Liver (tissue), 9 donors: ENCODE measurements around the gene TMEM53. TPM values are rescaled to one million over a fixed set of nuclear protein-coding genes. Genes with fewer than 3 reads are reported as not detected.

ENCODE experiments used
- DNase-seq: peaks from one replicate; pipeline ENCODE4 v3.0.0-alpha.2; 2017; ENCODE audit warnings: low spot score
- H3K27ac ChIP-seq, 2 donors: one replicate each; pipeline ENCODE4 v1.7.0; 2013; ENCODE audit warnings: inconsistent platforms in 2 of 2, low read length in 2 of 2, control low read depth in 1 of 2, low read depth in 1 of 2, mild to moderate bottlenecking in 1 of 2
- H3K27me3 ChIP-seq, 4 donors: one replicate each; pipeline versions ENCODE4 v1.6.1 to v1.7.0; 2013; ENCODE audit warnings: low read length in 3 of 4, inconsistent platforms in 1 of 4, mild to moderate bottlenecking in 1 of 4, moderate library complexity in 1 of 4; ENCODE audit not compliant: control insufficient read depth in 4 of 4, insufficient read depth in 4 of 4
- H3K36me3 ChIP-seq, 4 donors: one replicate each; pipeline versions ENCODE4 v1.6.1 to v1.7.0; 2013; ENCODE audit warnings: low read length in 3 of 4, mild to moderate bottlenecking in 3 of 4, low read depth in 1 of 4, moderate library complexity in 1 of 4; ENCODE audit not compliant: control insufficient read depth in 4 of 4, insufficient read depth in 3 of 4
- H3K4me1 ChIP-seq, 4 donors: one replicate each; pipeline versions ENCODE4 v1.6.1 to v1.7.0; 2013; ENCODE audit warnings: low read length in 3 of 4, mild to moderate bottlenecking in 3 of 4, moderate library complexity in 1 of 4; ENCODE audit not compliant: control insufficient read depth in 4 of 4, insufficient read depth in 4 of 4
- H3K4me3 ChIP-seq, 3 donors: one replicate each; pipeline versions ENCODE4 v1.6.1 to v1.7.0; 2013; ENCODE audit warnings: low read length in 3 of 3, control low read depth in 1 of 3, low read depth in 1 of 3, mild to moderate bottlenecking in 1 of 3
- H3K9ac ChIP-seq, 2 donors: one replicate each; pipeline ENCODE4 v1.7.0; 2013; ENCODE audit warnings: low read length in 2 of 2, mild to moderate bottlenecking in 2 of 2, moderate library complexity in 2 of 2, control low read depth in 1 of 2, low read depth in 1 of 2
- H3K9me3 ChIP-seq, 4 donors: one replicate each; pipeline versions ENCODE4 v1.6.1 to v1.7.0; 2013; ENCODE audit warnings: low read length in 3 of 4; ENCODE audit not compliant: control insufficient read depth in 4 of 4
- EGR1 ChIP-seq, 2 donors: IDR thresholded peaks; 2 replicates each; pipeline ENCODE4 v1.6.1; 2016 to 2018; ENCODE audit warnings: antibody characterized with exemption in 2 of 2, low read depth in 2 of 2
- FOXA1 ChIP-seq: IDR thresholded peaks from 2 replicates; pipeline ENCODE4 v1.6.1; 2016; ENCODE audit warnings: antibody characterized with exemption
- GABPA ChIP-seq, 2 donors: IDR thresholded peaks in 1 of 2; conservative IDR thresholded peaks in 1 of 2; 2 replicates each; pipeline ENCODE4 v1.6.1; 2016; ENCODE audit warnings: antibody characterized with exemption in 2 of 2, mild to moderate bottlenecking in 1 of 2, moderate library complexity in 1 of 2
- HNF4A ChIP-seq, 2 donors: conservative IDR thresholded peaks; 2 replicates each; pipeline ENCODE4 v1.6.1; 2016; ENCODE audit warnings: antibody characterized with exemption in 2 of 2, mild to moderate bottlenecking in 2 of 2
- HNF4G ChIP-seq: IDR thresholded peaks from 2 replicates; pipeline ENCODE4 v1.6.1; 2016; ENCODE audit warnings: antibody characterized with exemption
- JUND ChIP-seq, 2 donors: IDR thresholded peaks; 2 replicates each; pipeline ENCODE4 v1.6.1; 2016; ENCODE audit warnings: antibody characterized with exemption in 2 of 2
- NR2F2 ChIP-seq: IDR thresholded peaks from 2 replicates; pipeline ENCODE4 v1.6.1; 2016; ENCODE audit warnings: antibody characterized with exemption
- RAD21 ChIP-seq, 2 donors: IDR thresholded peaks; 2 replicates each; pipeline ENCODE4 v1.6.1; 2016; ENCODE audit warnings: antibody characterized with exemption in 2 of 2, mild to moderate bottlenecking in 2 of 2
- RXRA ChIP-seq, 2 donors: IDR thresholded peaks; 2 replicates each; pipeline ENCODE4 v1.6.1; 2017 to 2018; ENCODE audit warnings: antibody characterized with exemption in 2 of 2, mild to moderate bottlenecking in 1 of 2
- SP1 ChIP-seq: IDR thresholded peaks from 2 replicates; pipeline ENCODE4 v1.6.1; 2018; ENCODE audit warnings: antibody characterized with exemption, mild to moderate bottlenecking
- TAF1 ChIP-seq: conservative IDR thresholded peaks from 2 replicates; pipeline ENCODE4 v1.6.1; 2016; ENCODE audit warnings: antibody characterized with exemption, mild to moderate bottlenecking
- YY1 ChIP-seq: IDR thresholded peaks from 2 replicates; pipeline ENCODE4 v1.6.1; 2016; ENCODE audit warnings: antibody characterized with exemption, mild to moderate bottlenecking
- WGBS: extraction: QIAGEN DNeasy Blood & Tissue Kit; methylation state at CpG from one replicate; pipeline ENCODE4 v1.1.7; 2013; 5-methylcytosine and 5-hydroxymethylcytosine counted together
- polyA plus RNA-seq, 2 donors: library from polyadenylated mRNA; stranded (reverse) in 1 of 2; unstranded in 1 of 2; fragments of 200-250 nt in 1 of 2; fragments of >200 nt in 1 of 2; fragmentation: Nextera tagmentation in 1 of 2; extraction: Ambion mirVana in 1 of 2; gene quantifications; one replicate each; pipeline versions ENCODE4 v1.2.1 to v1.2.3, GENCODE V29; 2013 to 2015
- total RNA-seq, 2 donors: library from RNA; depleted of rRNA; stranded (reverse); fragments of >200 nt; gene quantifications; one replicate each; pipeline ENCODE4 v1.2.3, GENCODE V29; 2014
- TF ChIP-seq, protein P1 (sequence below): IDR thresholded peaks from 2 replicates; pipeline ENCODE4 v1.6.1; 2016; ENCODE audit warnings: antibody characterized with exemption
- TF ChIP-seq, protein P2 (sequence below): IDR thresholded peaks from 2 replicates; pipeline ENCODE4 v1.6.1; 2016; ENCODE audit warnings: antibody characterized with exemption, mild to moderate bottlenecking
- TF ChIP-seq, protein P3 (sequence below): IDR thresholded peaks from 2 replicates; pipeline ENCODE4 v1.6.1; 2016; ENCODE audit warnings: antibody characterized with exemption
- TF ChIP-seq, protein P4 (sequence below): fragments of 150-350 bp; IDR thresholded peaks from 2 replicates; pipeline ENCODE4 v1.5.1; 2017; ENCODE audit warnings: improper control_type of control experiment, low read depth, low read length; ENCODE audit not compliant: missing input control
- TF ChIP-seq, protein P5 (sequence below): IDR thresholded peaks from 2 replicates; pipeline ENCODE4 v1.6.1; 2016; ENCODE audit warnings: antibody characterized with exemption
- donor health status: healthy.
- donor health status: healthy.
- donor health status: healthy.
- donor health status: healthy.
- donor health status: healthy.

Gene TMEM53
- total and polyA plus RNA-seq, 4 donors = 9.9 to 89.2 (median 29.4) TPM

DNA sequence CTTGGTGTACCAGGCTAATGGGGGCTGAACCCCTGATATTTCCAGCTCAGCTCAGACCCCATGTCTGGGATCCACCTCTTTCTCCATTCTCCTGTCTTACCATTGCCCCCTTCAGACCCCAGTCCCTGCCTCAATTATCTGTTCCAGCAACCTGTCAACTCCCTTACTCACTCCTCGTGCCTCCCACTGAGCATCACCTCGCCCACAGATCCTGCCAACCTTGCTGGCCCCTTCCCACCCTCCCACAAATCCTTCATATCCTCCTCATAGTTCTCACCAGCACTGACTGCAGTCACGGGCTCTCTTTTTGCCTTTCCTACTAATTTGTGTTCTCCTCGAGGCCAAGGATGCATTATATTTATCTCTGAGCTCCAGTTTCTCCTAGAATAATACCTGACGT, 62.9 kb downstream of the TMEM53 start:
- Histone ChIP-seq H3K4me3 (no peak overlapping the region), H3K27me3 (no peaks in the 10 kb centered on the region), H3K27ac (no peak overlapping the region), H3K4me1 (no peaks in the 10 kb centered on the region), H3K36me3 (no peaks in the 10 kb centered on the region), H3K9ac (no peak overlapping the region), H3K9me3 (no peaks in the 10 kb centered on the region)
- WGBS = 85% methylated on average over 5 of the region's 5 CpGs
- TF ChIP-seq, protein P1, sequence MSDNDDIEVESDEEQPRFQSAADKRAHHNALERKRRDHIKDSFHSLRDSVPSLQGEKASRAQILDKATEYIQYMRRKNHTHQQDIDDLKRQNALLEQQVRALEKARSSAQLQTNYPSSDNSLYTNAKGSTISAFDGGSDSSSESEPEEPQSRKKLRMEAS = no peak
- TF ChIP-seq HNF4A (conservative IDR thresholded peaks at IDR 0.05) = no peak
- TF ChIP-seq, protein P2, sequence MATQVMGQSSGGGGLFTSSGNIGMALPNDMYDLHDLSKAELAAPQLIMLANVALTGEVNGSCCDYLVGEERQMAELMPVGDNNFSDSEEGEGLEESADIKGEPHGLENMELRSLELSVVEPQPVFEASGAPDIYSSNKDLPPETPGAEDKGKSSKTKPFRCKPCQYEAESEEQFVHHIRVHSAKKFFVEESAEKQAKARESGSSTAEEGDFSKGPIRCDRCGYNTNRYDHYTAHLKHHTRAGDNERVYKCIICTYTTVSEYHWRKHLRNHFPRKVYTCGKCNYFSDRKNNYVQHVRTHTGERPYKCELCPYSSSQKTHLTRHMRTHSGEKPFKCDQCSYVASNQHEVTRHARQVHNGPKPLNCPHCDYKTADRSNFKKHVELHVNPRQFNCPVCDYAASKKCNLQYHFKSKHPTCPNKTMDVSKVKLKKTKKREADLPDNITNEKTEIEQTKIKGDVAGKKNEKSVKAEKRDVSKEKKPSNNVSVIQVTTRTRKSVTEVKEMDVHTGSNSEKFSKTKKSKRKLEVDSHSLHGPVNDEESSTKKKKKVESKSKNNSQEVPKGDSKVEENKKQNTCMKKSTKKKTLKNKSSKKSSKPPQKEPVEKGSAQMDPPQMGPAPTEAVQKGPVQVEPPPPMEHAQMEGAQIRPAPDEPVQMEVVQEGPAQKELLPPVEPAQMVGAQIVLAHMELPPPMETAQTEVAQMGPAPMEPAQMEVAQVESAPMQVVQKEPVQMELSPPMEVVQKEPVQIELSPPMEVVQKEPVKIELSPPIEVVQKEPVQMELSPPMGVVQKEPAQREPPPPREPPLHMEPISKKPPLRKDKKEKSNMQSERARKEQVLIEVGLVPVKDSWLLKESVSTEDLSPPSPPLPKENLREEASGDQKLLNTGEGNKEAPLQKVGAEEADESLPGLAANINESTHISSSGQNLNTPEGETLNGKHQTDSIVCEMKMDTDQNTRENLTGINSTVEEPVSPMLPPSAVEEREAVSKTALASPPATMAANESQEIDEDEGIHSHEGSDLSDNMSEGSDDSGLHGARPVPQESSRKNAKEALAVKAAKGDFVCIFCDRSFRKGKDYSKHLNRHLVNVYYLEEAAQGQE = no peak
- no peak for DNase-seq

DNA sequence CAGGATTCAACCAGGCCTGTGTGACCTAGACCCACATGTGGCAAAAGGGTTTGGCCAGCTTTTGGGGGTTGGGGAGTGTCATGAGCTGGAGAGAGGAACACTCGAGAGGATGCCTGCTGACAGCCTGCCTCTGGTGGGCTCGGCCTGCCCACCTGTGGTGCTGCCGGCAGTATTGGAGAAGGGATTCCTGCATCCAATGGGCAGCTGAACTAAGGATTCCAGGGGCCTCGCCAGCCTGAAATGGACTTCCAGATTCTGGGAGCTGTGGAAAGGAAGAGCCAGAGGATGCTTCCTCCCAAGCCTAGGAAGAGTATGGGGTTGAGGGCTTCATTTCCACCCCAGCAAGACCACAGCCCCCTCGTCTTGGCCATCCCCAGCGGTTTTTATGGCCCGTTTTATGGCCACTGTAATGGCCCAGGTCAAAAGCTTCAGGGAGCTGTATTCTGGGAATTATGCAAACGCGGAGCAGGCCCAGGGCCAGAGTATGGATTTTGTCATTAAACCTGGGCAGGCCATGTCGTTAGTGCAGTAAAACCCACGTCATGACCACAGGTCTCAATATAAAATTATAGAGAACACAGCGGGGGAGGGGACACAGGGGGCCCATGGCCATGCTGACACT, 63.6 kb downstream of the TMEM53 start:
- H3K9me3 ChIP-seq = no peaks in the 10 kb centered on the region
- no peak for DNase-seq
- no peak overlapping the region for H3K27ac ChIP-seq
- WGBS = 67% methylated on average over 12 of the region's 12 CpGs
- H3K4me3 ChIP-seq = no peak overlapping the region
- no peaks in the 10 kb centered on the region for H3K36me3 ChIP-seq
- no peak overlapping the region for H3K9ac ChIP-seq
- no peaks in the 10 kb centered on the region for H3K4me1 ChIP-seq
- no peak for TF ChIP-seq EGR1 (IDR thresholded peaks at IDR 0.05; ENCODE audit: low read depth in 2 of 2)
- TF ChIP-seq, protein P1 = no peak
- TF ChIP-seq NR2F2 = no peak
- TF ChIP-seq, protein P3, sequence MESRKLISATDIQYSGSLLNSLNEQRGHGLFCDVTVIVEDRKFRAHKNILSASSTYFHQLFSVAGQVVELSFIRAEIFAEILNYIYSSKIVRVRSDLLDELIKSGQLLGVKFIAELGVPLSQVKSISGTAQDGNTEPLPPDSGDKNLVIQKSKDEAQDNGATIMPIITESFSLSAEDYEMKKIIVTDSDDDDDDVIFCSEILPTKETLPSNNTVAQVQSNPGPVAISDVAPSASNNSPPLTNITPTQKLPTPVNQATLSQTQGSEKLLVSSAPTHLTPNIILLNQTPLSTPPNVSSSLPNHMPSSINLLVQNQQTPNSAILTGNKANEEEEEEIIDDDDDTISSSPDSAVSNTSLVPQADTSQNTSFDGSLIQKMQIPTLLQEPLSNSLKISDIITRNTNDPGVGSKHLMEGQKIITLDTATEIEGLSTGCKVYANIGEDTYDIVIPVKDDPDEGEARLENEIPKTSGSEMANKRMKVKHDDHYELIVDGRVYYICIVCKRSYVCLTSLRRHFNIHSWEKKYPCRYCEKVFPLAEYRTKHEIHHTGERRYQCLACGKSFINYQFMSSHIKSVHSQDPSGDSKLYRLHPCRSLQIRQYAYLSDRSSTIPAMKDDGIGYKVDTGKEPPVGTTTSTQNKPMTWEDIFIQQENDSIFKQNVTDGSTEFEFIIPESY = no peak
- TF ChIP-seq HNF4G = no peak
- no peak for TF ChIP-seq RAD21 (IDR thresholded peaks at IDR 0.05)
- TF ChIP-seq, protein P2 = no peak
- TF ChIP-seq, protein P4, sequence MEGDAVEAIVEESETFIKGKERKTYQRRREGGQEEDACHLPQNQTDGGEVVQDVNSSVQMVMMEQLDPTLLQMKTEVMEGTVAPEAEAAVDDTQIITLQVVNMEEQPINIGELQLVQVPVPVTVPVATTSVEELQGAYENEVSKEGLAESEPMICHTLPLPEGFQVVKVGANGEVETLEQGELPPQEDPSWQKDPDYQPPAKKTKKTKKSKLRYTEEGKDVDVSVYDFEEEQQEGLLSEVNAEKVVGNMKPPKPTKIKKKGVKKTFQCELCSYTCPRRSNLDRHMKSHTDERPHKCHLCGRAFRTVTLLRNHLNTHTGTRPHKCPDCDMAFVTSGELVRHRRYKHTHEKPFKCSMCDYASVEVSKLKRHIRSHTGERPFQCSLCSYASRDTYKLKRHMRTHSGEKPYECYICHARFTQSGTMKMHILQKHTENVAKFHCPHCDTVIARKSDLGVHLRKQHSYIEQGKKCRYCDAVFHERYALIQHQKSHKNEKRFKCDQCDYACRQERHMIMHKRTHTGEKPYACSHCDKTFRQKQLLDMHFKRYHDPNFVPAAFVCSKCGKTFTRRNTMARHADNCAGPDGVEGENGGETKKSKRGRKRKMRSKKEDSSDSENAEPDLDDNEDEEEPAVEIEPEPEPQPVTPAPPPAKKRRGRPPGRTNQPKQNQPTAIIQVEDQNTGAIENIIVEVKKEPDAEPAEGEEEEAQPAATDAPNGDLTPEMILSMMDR = no peak
- TF ChIP-seq FOXA1 = no peak
- TF ChIP-seq, protein P5, sequence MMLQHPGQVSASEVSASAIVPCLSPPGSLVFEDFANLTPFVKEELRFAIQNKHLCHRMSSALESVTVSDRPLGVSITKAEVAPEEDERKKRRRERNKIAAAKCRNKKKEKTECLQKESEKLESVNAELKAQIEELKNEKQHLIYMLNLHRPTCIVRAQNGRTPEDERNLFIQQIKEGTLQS = no peak
- TF ChIP-seq SP1 = no peak
- no peak for TF ChIP-seq RXRA (IDR thresholded peaks at IDR 0.05)
- TF ChIP-seq YY1 = no peak
- no peak for TF ChIP-seq HNF4A (conservative IDR thresholded peaks at IDR 0.05)
- no peak for TF ChIP-seq JUND (IDR thresholded peaks at IDR 0.05)
- TF ChIP-seq GABPA (IDR thresholded peaks at IDR 0.05 in 1 of 2, conservative IDR thresholded peaks at IDR 0.05 in 1 of 2) = no peak
- TF ChIP-seq TAF1 = no peak
- no peaks in the 10 kb centered on the region for H3K27me3 ChIP-seq
